ENCODE results near the gene PCSK5.

DNA sequence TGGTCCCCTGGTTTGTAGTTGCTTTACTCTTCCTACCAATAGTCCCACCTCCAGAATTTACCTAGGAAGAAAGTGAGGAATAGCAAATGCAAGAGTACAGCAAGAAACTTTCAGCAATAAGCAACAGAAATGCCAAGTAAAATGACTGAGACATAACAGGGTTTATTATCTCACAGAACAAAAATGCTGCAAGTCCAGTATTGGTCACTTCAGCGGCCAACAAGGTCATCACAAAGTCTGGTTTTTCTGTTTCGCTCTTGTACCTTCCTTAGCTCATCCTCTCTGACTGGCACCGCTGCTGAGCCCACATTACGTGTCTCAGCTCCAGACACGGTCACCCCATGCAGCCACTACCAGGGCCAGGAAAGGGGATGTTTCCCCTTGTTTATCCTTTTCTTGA, 421.1 kb downstream of the PCSK5 start:
- no peak for TF ChIP-seq POLR2A (IDR thresholded peaks at IDR 0.05)
- TF ChIP-seq, protein P1, sequence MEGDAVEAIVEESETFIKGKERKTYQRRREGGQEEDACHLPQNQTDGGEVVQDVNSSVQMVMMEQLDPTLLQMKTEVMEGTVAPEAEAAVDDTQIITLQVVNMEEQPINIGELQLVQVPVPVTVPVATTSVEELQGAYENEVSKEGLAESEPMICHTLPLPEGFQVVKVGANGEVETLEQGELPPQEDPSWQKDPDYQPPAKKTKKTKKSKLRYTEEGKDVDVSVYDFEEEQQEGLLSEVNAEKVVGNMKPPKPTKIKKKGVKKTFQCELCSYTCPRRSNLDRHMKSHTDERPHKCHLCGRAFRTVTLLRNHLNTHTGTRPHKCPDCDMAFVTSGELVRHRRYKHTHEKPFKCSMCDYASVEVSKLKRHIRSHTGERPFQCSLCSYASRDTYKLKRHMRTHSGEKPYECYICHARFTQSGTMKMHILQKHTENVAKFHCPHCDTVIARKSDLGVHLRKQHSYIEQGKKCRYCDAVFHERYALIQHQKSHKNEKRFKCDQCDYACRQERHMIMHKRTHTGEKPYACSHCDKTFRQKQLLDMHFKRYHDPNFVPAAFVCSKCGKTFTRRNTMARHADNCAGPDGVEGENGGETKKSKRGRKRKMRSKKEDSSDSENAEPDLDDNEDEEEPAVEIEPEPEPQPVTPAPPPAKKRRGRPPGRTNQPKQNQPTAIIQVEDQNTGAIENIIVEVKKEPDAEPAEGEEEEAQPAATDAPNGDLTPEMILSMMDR (IDR thresholded peaks at IDR 0.05), result no peak
